ENCODE results near the gene SPRED2.
"Not testable (repeated sequence)": the region's sequence is repeated elsewhere in the genome, so short reads cannot be mapped to it uniquely, and the experiment has no call there.

Gene SPRED2

DNA sequence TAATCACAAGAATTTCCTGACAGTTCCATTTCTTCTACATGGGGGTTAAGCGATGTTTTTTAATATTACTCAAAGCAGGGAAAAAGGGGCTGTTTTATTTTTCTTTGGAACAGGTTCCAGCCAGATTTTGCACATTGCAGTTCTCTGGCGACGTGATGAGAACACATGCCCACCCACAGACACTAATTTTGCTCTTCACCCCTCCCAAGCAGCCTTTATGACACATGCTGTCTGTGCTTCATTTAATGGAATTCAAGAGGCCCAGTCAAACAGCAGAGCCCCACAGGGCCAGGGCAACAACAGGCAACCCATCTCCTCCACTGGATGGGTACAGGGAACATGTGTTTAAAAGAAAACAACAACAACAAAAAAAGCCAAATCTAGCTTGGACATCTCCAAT, 70.8 kb downstream of the SPRED2 start:
- no peak for DNase-seq

DNA sequence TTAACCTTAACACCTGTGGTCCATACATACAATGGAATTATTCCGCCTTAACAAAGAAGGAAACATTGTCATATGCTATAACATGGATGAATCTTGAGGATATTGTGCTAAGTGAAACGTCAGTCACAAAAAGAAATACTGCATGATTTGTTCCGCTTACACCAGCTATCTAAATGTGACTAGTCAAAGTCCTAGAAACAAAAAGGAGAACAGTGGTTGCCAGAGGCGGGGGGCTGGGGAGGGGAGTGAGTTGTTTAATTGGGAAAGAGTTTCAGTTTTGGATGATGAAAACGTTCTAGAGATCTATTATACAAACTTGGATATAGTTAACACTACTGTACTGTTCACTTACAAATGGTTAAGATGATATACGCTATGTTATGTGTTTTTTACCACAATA, 72.0 kb downstream of the SPRED2 start:
- DNase-seq: no peak

- no peak for DNase-seq
Measured at GRCh38 chr2:65358678-65359400, 73.6 kb downstream of the SPRED2 start.

DNA sequence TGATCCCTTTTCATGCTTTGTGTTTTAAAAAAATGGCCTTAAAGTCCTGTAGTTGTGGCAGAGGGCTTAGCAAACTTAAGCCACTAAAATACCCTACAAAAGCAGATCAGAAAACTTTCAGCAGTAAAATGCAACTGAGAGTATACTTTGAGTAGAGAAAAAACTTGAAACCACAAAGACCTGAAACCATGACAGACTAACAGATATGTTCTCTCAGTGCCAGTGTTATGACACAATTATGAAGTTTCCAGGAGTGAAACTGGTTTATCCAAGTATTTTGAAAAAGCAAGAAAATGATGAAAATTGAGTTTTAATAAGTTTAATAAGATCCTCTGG, 74.5 kb downstream of the SPRED2 start:
- DNase-seq: no peak

DNA sequence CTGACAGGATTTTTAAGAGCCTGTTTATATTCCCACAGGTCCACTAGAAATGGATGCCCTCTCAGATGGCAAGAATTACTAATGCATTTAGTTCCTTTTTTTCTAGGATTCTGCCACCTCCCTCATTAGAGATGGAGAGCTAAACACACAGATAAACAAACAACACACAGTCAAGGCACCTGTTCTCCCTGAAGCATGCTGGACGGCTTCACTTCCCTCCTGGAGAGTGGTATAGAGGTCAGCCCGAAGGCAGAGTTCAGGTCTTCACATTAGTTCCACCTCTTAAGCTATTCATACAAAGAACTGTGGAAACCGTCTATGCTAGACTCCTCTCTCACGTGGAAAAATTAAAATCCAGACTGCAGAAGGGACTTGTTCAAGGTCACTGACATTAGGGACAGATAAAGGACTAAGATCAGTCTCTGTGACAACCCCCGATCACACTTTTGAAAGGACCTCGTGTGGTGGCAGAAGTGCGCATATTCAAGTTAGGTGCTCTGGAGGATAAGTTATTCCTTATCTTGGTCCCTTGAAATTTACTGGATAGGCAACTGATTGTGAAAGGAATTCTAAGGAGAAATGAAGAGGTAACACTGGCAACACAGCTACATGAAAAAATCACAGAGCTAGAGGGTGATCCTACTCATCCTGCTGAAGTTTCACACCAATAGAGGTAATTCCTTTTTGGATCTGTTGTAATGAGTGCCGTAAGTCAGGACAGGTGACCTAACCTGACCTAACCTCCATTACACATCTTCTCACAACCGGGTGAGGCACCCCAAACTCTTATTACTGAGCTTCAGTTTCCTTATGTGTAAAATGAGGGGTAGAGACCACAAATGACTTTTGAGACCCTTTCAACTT, 75.1 kb downstream of the SPRED2 start:
- no peak for DNase-seq

- DNase-seq: no peak
Measured at GRCh38 chr2:65355186-65355831, 77.1 kb downstream of the SPRED2 start.

- DNase-seq: no peak
Measured at GRCh38 chr2:65354773-65355172, 77.6 kb downstream of the SPRED2 start.

GRCh38 chr2:65353927-65354326, 78.5 kb downstream of the SPRED2 start:
- DNase-seq: no peak

DNA sequence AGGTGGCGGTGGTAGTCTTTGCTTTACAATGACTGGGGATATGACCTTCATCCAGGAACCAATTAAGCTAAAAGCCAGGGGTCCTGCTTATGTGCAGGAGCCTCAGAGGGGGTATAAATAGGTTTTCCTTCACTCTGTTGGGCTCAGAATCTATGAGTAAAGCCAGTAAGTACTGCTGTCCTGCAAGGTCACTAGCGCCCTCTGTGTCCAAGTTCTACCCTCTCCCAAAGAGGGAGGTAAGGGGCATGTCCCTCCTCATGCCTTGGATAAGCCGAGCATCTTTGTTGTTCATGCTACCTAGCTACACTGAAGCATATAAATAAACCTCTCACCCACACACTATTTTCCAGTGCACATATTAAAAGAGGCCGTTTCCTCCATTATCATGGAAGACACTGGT, 79.4 kb downstream of the SPRED2 start:
- no peak for DNase-seq

DNA sequence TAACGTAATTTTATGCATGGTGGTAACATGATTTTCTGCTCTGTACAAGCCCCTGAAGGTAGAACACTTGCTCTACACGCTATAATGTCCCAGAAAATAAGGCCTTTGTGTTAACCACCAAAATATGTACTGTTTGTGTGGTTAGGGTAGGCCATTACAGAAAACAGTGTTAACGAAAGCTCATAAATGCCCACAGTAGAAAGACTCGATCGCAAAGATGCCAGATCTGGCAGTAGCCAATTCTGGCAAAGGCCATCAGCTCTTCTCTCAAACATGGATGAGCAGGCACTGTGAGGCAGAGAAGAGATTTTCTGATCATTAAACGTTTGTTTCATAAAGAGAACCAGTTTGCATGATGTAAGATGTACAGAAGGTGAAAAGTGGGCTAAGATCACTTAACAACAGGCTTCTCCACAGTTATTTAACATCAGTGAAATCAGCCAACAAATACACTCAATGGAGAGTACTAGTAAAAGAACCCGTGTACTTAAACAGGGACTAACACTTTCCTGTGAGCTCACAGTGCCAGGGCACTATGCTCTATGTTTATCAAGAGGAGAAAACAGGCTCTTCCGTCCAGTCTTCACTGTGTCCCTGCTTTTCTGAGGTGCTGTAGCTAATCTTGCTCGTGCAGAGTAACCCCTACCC, 80.3 kb downstream of the SPRED2 start:
- no peak for DNase-seq

DNA sequence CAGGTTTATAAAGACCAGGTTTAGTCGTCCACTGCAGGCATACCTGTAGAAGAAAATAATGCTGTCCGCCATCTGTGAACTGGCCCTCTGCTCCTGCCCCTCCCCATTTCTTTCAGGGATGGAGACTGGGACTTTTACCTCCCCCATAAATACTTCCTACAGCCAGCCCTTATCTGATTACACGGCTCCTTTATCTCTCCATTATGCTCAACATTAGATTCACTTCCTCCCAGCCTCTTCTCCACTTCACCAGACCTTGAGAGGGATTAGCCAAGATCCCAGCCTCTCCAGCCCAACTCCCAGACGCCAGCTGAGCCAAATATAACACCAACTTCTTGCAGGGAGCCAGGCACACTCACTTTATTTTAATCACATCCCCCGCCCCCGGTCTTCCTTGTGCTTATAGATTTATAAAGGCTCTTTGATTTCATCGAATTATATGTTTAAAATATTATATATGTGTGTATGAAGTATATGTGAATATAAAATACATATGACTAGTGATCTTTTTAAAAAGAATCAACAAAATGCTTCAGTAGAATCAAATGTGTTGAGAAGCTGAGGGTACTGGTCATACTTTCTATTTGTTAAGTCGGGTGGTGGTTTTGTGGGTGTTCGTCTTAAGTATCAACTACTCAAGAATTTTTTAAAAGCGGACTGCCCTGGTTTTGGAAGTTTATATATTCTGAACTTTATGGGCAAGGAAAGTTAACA, 81.0 kb downstream of the SPRED2 start:
- no peak for DNase-seq

DNA sequence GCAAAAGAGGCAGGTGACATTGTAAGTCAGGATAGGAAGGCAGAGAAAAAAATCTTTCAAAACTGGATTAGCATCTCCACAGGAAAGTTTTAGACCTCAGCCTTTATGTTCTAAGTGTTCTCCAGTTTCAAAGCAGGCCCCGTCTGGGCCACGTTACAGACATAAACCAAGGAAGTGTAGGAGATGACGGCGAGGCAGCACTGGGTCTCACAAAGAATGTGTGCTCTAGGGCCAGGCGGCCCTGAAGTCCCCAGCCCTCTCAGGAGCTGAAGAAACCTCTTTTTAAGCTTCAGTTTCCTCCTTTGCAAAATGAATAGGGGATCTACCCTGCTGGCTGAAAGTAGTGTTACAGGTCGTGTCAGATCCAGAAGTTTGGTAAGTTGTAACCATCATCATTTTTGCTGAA, 81.7 kb downstream of the SPRED2 start:
- no peak for DNase-seq

GRCh38 chr2:65349863-65350262, 82.5 kb downstream of the SPRED2 start:
- peak; percentile 78 for DNase-seq

DNA sequence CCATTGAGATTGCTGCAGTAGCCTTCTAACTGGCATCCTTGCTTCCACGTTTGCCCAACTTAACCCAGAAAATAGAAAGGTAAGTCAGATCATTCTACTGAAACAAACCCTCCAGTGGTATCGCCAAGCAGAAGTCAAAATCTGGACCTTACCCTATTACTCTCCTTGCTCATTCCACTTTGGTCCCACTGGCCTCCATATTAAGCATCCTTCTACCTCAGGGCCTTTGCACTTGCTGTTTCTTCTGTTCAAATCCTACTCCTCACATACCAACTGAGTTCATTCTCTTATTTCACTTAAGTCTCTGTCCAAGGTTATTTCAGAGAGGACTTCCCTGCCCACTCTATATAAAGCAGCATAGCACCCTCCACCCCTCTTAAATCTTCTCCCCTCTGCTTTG, 84.5 kb downstream of the SPRED2 start:
- no peak for DNase-seq

DNA sequence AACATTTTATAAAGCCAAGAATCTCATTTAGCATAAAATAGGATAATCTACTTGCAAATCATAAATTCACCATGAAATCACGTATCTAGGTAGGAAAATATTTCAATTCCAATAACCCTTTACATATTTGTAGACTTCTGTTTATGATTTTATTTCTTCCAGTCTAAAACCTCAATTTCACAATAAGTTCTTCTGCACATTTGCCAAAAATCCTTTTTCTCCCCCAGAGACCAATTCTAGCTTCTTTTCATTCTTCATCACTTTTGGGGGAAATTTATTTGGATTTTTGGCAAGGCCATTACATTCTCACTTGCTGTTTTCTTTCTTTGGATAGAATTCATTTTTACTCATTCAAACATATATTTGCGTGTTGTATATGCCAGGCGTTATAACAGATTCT, 86.8 kb downstream of the SPRED2 start:
- no peak for DNase-seq

DNA sequence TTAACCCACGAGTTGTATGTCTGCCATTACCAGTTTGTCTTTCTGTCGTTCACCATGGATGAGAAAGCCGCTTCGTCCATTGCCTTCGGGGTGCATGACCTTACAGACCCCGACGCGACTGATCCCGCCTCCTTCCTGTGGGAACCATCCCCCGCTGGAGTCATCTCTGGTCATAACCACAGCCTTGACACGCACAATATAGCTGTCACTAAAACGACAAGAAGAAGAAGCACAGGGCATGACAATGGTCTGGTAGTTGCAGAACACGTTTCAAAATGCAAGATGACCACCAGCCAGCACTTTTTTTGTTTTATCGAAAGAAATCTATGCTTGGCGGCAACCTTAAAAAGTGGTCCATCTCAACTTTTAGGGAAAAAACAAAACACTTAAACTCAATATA, 87.7 kb downstream of the SPRED2 start:
- no peak for DNase-seq

GRCh38 chr2:65344182-65344581, 88.2 kb downstream of the SPRED2 start:
- DNase-seq: no peak

DNA sequence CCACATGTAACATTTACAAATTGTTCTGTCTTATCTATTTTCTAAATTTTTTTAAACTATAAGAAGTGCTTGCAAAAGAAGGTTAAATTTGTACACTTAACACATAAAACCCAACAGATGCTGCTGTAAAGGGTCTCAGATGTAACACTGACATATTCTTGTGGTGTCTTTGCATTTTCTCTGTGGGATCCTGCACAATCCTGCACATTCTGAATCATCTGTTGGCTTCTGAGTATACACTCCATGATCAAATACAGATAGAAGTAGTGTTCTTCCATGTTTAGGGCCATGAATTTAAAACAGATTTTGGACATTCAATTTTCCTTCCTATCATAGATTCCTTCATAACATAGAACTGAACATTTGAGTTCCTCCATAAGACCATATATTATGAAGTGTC, 89.0 kb downstream of the SPRED2 start:
- DNase-seq: no peak

GRCh38 chr2:65340898-65341681, 91.3 kb downstream of the SPRED2 start:
- DNase-seq: no peak

DNA sequence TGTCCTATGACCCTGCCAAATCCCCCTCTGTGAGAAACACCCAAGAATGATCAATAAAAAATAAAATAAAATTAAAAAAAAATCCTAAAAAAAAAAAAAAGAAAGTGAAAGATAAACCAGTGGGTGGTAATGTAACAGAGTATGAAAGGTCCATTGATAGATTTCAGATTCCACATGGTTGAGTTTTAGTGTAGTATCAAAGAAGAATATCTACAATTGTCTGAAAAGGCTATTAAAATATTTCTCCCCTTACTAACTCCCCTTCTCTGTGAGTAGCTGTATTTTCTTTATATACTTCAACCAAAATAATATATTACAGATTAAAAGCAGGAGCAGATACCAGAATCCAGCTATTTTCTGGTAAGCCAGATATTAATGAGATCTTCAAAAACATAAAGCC, 92.8 kb downstream of the SPRED2 start:
- no peak for DNase-seq

GRCh38 chr2:65338830-65339495, 93.4 kb downstream of the SPRED2 start:
- DNase-seq: not testable (repeated sequence)
